HFF-Myc (cell line): ENCODE results near the gene HDAC4.

Source experiments
- DNase-seq: peaks from one replicate; pipeline ENCODE4 v3.0.0-alpha.2; 2011; ENCODE audit warnings: low read depth; ENCODE audit errors: extremely low read depth
- H3K4me3 ChIP-seq: replicated peaks from 2 replicates; pipeline ENCODE4 v1.5.1; 2011; ENCODE audit warnings: low read depth, mild to moderate bottlenecking, control low read depth, low read length
- CTCF ChIP-seq: IDR thresholded peaks from 2 replicates; pipeline ENCODE4 v1.5.1; 2012; ENCODE audit warnings: mild to moderate bottlenecking, low read depth, low read length, control low read depth; ENCODE audit errors: missing control alignments

HDAC4 gene

GRCh38 chr2:239047420-239047819 is 353.4 kb downstream of the HDAC4 start:
- no peak for TF ChIP-seq CTCF
- H3K4me3 ChIP-seq: no peak overlapping the region
- no peak for DNase-seq

GRCh38 chr2:239046822-239047221 is 354.0 kb downstream of the HDAC4 start:
- no peak for DNase-seq
- H3K4me3 ChIP-seq: no peak overlapping the region
- no peak for TF ChIP-seq CTCF

- DNase-seq: no peak
- no peak overlapping the region for H3K4me3 ChIP-seq
- no peak for TF ChIP-seq CTCF
Measured at GRCh38 chr2:239044336-239044735, 356.5 kb downstream of the HDAC4 start.

- no peak for DNase-seq
- no peak overlapping the region for H3K4me3 ChIP-seq
Measured at GRCh38 chr2:239043326-239043725, 357.5 kb downstream of the HDAC4 start.

GRCh38 chr2:239042551-239043320 is 358.1 kb downstream of the HDAC4 start:
- DNase-seq: no peak
- no peak for TF ChIP-seq CTCF
- no peak overlapping the region for H3K4me3 ChIP-seq

More at GRCh38 chr2:239043326-239043725, 357.5 kb downstream of the HDAC4 start:
- no peak for TF ChIP-seq CTCF

GRCh38 chr2:239042046-239042445 is 358.8 kb downstream of the HDAC4 start:
- no peak overlapping the region for H3K4me3 ChIP-seq
- no peak for DNase-seq
- no peak for TF ChIP-seq CTCF

- DNase-seq: no peak
- H3K4me3 ChIP-seq: no peak overlapping the region
- no peak for TF ChIP-seq CTCF
Measured at GRCh38 chr2:239041062-239041461, 359.8 kb downstream of the HDAC4 start.
